A673 (cell line): ENCODE results near the gene PRKCB.

Experiments
- CTCF ChIP-seq: fragments of 300-800, 200-600 bp; sonication (generic); conservative IDR thresholded peaks from 2 replicates; pipeline ENCODE4 v1.5.1; 2017; ENCODE audit warnings: low read depth, mild to moderate bottlenecking, antibody characterized with exemption, low read length, moderate library complexity, mixed read lengths
- EZH2 ChIP-seq: fragments of 200-600 bp; sonication (generic); IDR thresholded peaks from 2 replicates; pipeline ENCODE4 v1.6.1; 2017; ENCODE audit warnings: borderline replicate concordance, low read depth, mild to moderate bottlenecking, mixed read lengths, antibody characterized with exemption, low read length; ENCODE audit not compliant: poor library complexity, severe bottlenecking

- TF ChIP-seq CTCF (no peak), EZH2 (no peak)
Observed at GRCh38 chr16:24024971-24025370, 189.2 kb downstream of the PRKCB start.
